Stimulated activated CD8-positive, alpha-beta memory T cell treated with anti-CD3 and anti-CD28 coated beads, Interleukin-4, amount 100 ng/mL, for 48 hours (primary cell): Measurements from ENCODE around the gene USP4.
"Not testable (repeated sequence)": the region's sequence is repeated elsewhere in the genome, so short reads cannot be mapped to it uniquely, and the experiment has no call there.

ENCODE experiments used
- DNase-seq: peaks from one replicate; pipeline ENCODE4 v3.0.0-alpha.2; 2020

Gene USP4

GRCh38 chr3:49244581-49245205 is 95.2 kb downstream of the USP4 start:
- DNase-seq = no peak

DNA sequence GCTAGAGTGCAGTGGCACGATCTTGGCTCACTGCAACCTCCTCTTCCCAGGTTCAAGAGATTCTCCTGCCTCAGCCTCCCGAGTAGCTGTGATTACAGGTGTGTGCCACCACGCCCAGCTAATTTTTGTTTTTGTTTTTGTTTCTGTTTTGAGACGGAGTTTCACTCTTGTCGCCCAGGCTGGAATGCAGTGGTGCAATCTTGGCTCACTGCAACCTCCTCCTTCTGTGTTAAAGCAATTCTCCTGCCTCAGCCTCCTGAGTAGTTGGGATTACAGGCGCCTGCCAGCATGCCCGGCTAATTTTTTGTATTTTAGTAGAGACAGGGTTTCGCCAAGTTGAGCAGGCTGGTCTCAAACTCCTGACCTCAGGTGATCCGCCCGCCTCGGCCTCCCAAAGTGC is 99.8 kb downstream of the USP4 start:
- not testable (repeated sequence) for DNase-seq

DNA sequence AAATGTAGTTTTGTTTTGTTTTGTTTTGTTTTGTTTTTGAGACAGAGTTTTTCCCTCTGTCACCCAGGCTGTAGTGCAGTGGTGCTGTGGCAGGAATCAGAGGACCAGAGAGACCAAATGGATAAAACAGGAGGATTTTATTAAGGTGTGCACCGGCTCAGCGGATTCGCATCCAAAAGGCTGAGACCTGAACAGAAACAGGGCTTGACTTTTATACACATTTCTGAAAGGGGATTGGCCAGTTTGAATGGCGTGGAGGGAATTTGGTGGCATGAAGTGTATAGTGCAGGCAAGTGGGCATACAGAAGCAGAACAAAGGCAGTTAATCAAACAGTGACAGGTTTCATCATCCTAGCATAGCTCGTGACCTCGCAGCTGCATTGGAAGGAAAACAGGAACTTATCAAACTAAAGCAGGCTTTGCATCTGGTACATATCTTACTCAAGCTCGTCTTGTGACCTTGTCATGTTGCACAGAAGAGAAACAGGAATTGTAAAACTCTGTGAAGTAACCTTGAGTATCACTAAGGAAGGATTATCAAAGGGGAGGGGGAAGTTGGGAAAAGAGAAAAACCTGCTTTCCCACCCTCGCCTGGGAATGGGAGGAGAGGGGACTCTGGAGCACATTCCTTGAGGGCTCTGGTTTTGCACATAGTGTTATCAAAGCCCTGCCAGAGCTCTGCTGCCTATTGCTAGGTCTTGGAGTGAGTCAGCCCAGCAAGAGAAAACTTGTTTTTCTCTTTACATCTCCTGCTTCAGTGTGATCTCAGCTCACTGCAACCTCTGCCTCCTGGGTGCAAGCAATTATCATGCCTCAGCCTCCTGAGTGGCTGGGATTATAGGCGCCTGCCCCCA is 101.4 kb downstream of the USP4 start:
- DNase-seq = no peak

- no peak for DNase-seq
Measured at GRCh38 chr3:49237344-49237743, 102.5 kb downstream of the USP4 start.

- DNase-seq = no peak
Measured at GRCh38 chr3:49236226-49236625, 103.6 kb downstream of the USP4 start.

- not testable (repeated sequence) for DNase-seq
Measured at GRCh38 chr3:49228817-49229216, 111.0 kb downstream of the USP4 start.
